ENCODE data around the gene TMPRSS13. TPM values are rescaled to one million over a fixed set of nuclear protein-coding genes. Genes with fewer than 3 reads are reported as not detected.

Gene TMPRSS13
- total and polyA plus RNA-seq, 8 donors: 1.4 to 8.2 (median 2.3) TPM

- Histone ChIP-seq H3K4me3 (no peak overlapping the region), H3K4me1 (no peaks in the 10 kb centered on the region), H3K9me3 (no peaks in the 10 kb centered on the region), H3K27me3 (no peaks in the 10 kb centered on the region), H3K36me3 (no peaks in the 10 kb centered on the region), H3K27ac (no peak overlapping the region)
- DNase-seq (no peak), FAIRE-seq (no peak), ATAC-seq (peak in 1 of 4 donors; percentile 55)
- intact Hi-C loops (cut with DNase I): loop anchor here in 1 of 3 donors (10.0 kb wide), 1 partner anchor 95 kb away; no protein-coding TSS in a partner anchor
- WGBS, 2 donors: 51 to 73% methylated on average over 1 of the region's 1 CpG
- no peak for TF ChIP-seq CTCF (IDR thresholded peaks at IDR 0.05)
Measured at GRCh38 chr11:117959438-117960149, 30.4 kb upstream of the TMPRSS13 start.

GRCh38 chr11:117958949-117959348 lies 29.7 kb upstream of the TMPRSS13 start:
- Histone ChIP-seq H3K9me3 (no peaks in the 10 kb centered on the region), H3K4me1 (no peaks in the 10 kb centered on the region), H3K27ac (no peak overlapping the region), H3K36me3 (no peaks in the 10 kb centered on the region), H3K4me3 (no peak overlapping the region), H3K27me3 (no peaks in the 10 kb centered on the region)
- no peak for ATAC-seq
- no peak for FAIRE-seq
- intact Hi-C loops (cut with DNase I): loop anchor here in 1 of 3 donors (10.0 kb wide), 1 partner anchor 96 kb away; no protein-coding TSS in a partner anchor
- no peak for TF ChIP-seq CTCF (IDR thresholded peaks at IDR 0.05)
- no peak for DNase-seq
- 95 to 100% methylated on average over 1 of the region's 1 CpG for WGBS, 2 donors

- intact Hi-C loops (cut with DNase I): loop anchor here in 2 of 3 donors (5.0 to 10.0 kb wide), 2 partner anchors 102 to 111 kb away; no protein-coding TSS in a partner anchor
- FAIRE-seq: no peak
- no peak for DNase-seq
Measured at GRCh38 chr11:117953024-117953671, 23.9 kb upstream of the TMPRSS13 start.

GRCh38 chr11:117950993-117951961 lies 22.1 kb upstream of the TMPRSS13 start:
- FAIRE-seq: no peak
- H3K27me3 ChIP-seq: no peaks in the 10 kb centered on the region
- H3K4me3 ChIP-seq: no peak overlapping the region
- peaks cover 0 to 4% (median 0%) of the 10 kb centered on the region in 3 donors for H3K4me1 ChIP-seq
- no peak for TF ChIP-seq CTCF (IDR thresholded peaks at IDR 0.05)
- H3K9me3 ChIP-seq: no peaks in the 10 kb centered on the region
- 90 to 94% methylated on average over 15 of the region's 15 CpGs for whole genome bisulfite sequencing, 2 donors
- no peaks in the 10 kb centered on the region for H3K36me3 ChIP-seq
- intact Hi-C loops (cut with DNase I): loop anchor here in 2 of 3 donors (5.0 to 10.0 kb wide), 2 partner anchors 104 to 109 kb away; no protein-coding TSS in a partner anchor
- ATAC-seq: peak in 1 of 4 donors; percentile 13
- DNase-seq: no peak
- no peak overlapping the region for H3K27ac ChIP-seq

More at GRCh38 chr11:117953024-117953671, 23.9 kb upstream of the TMPRSS13 start:
- no peak for TF ChIP-seq CTCF (IDR thresholded peaks at IDR 0.05)
- Histone ChIP-seq H3K4me3 (no peak overlapping the region), H3K9me3 (no peaks in the 10 kb centered on the region), H3K27me3 (no peaks in the 10 kb centered on the region), H3K36me3 (no peaks in the 10 kb centered on the region), H3K4me1 (peaks cover 0 to 4% (median 0%) of the 10 kb centered on the region in 3 donors), H3K27ac (no peak overlapping the region)
- 75 to 76% methylated on average over 3 of the region's 3 CpGs for WGBS, 2 donors
- ATAC-seq: peak in 2 of 4 donors; percentile 48 to 56
